ENCODE measurements around the gene C12orf56. TPM values are rescaled to one million over a fixed set of nuclear protein-coding genes. Genes with fewer than 3 reads are reported as not detected.

Gene C12orf56
- polyA plus RNA-seq, 1 donor (not counting 4 experiments of a cell fraction or from before 2014, with no cell fraction given) = 0.14 TPM

GRCh38 chr12:64403707-64404469, 13.3 kb upstream of the C12orf56 start, which contains the start of gene XPOT:
Gene XPOT, plus strand, starts transcription at chr12:64404392. Its CDS starts 5,644 bp downstream, at chr12:64410036.
- peak; percentile 83 for DNase-seq (ENCODE audit: low read depth, low spot score)
- no peaks in the 10 kb centered on the region for H4K20me1 ChIP-seq (ENCODE audit: control insufficient read depth, extremely low read depth, insufficient read depth, low read length)
- no peaks in the 10 kb centered on the region for H3K9me1 ChIP-seq (ENCODE audit: control insufficient read depth, extremely low read depth, insufficient read depth, low read length)
- H3K79me2 ChIP-seq (ENCODE audit: control insufficient read depth, insufficient read depth, low read length) = peaks cover 44% of the 10 kb centered on the region
- dilution Hi-C loops (cut with MboI; ENCODE audit: extremely low pct_ligation_motif_present, low sequenced_read_pairs) = no loop called here
- peaks cover 13% of the 10 kb centered on the region for H3K4me1 ChIP-seq (ENCODE audit: control insufficient read depth, extremely low read depth, insufficient read depth, low read length)
- H3K27me3 ChIP-seq (ENCODE audit: control insufficient read depth, extremely low read depth, insufficient read depth, low read length) = no peaks in the 10 kb centered on the region
- H3K27ac ChIP-seq (ENCODE audit: control insufficient read depth, insufficient read depth, low read length) = peak within 1 kb of the TSS; percentile 97
- FAIRE-seq = no peak
- no peaks in the 10 kb centered on the region for H3K9me3 ChIP-seq (ENCODE audit: control insufficient read depth, low read depth, low read length)
- no peaks in the 10 kb centered on the region for H3K36me3 ChIP-seq (ENCODE audit: control insufficient read depth in 2 of 2, extremely low read depth in 1 of 2, insufficient read depth in 2 of 2, low read length in 2 of 2)
- H3K4me2 ChIP-seq (ENCODE audit: control insufficient read depth, extremely low read depth, insufficient read depth, low read depth, low read length) = peak within 1 kb of the TSS; percentile 85
- peak within 1 kb of the TSS; percentile 99 for H3K9ac ChIP-seq (ENCODE audit: control insufficient read depth, extremely low read depth, insufficient read depth, low read length)
- TF ChIP-seq CTCF (optimal IDR thresholded peaks at IDR 0.05 in 1 of 3, IDR thresholded peaks at IDR 0.05 in 1 of 3, conservative IDR thresholded peaks at IDR 0.05 in 1 of 3; ENCODE audit: extremely low read depth in 1 of 3, insufficient read depth in 2 of 3, low read length in 3 of 3) (no peak), EZH2 (IDR thresholded peaks at IDR 0.05; ENCODE audit: low read length) (no peak)
- peak within 1 kb of the TSS; percentile 86 for H2AFZ ChIP-seq (ENCODE audit: control insufficient read depth, low read length)
- H3K4me3 ChIP-seq (ENCODE audit: control insufficient read depth in 2 of 3, extremely low read depth in 1 of 3, insufficient read depth in 2 of 3, low read depth in 1 of 3, low read length in 3 of 3) = peak within 1 kb of the TSS; percentile 83 to 99 (median 98)

- Histone ChIP-seq H2AFZ (ENCODE audit: control insufficient read depth, low read length) (no peak overlapping the region), H3K9ac (ENCODE audit: control insufficient read depth, extremely low read depth, insufficient read depth, low read length) (no peak overlapping the region), H3K79me2 (ENCODE audit: control insufficient read depth, insufficient read depth, low read length) (peaks cover 28% of the 10 kb centered on the region), H3K9me3 (ENCODE audit: control insufficient read depth, low read depth, low read length) (no peaks in the 10 kb centered on the region), H3K4me2 (ENCODE audit: control insufficient read depth, extremely low read depth, insufficient read depth, low read depth, low read length) (no peak overlapping the region), H3K27me3 (ENCODE audit: control insufficient read depth, extremely low read depth, insufficient read depth, low read length) (no peaks in the 10 kb centered on the region), H3K4me3 (ENCODE audit: control insufficient read depth in 2 of 3, extremely low read depth in 1 of 3, insufficient read depth in 2 of 3, low read depth in 1 of 3, low read length in 3 of 3) (no peak overlapping the region), H3K4me1 (ENCODE audit: control insufficient read depth, extremely low read depth, insufficient read depth, low read length) (peaks cover 13% of the 10 kb centered on the region), H4K20me1 (ENCODE audit: control insufficient read depth, extremely low read depth, insufficient read depth, low read length) (no peaks in the 10 kb centered on the region), H3K36me3 (ENCODE audit: control insufficient read depth in 2 of 2, extremely low read depth in 1 of 2, insufficient read depth in 2 of 2, low read length in 2 of 2) (no peaks in the 10 kb centered on the region), H3K27ac (ENCODE audit: control insufficient read depth, insufficient read depth, low read length) (no peak overlapping the region), H3K9me1 (ENCODE audit: control insufficient read depth, extremely low read depth, insufficient read depth, low read length) (no peaks in the 10 kb centered on the region)
- TF ChIP-seq EZH2 (IDR thresholded peaks at IDR 0.05; ENCODE audit: low read length) = no peak
- no peak for TF ChIP-seq CTCF (optimal IDR thresholded peaks at IDR 0.05 in 1 of 3, IDR thresholded peaks at IDR 0.05 in 1 of 3, conservative IDR thresholded peaks at IDR 0.05 in 1 of 3; ENCODE audit: extremely low read depth in 1 of 3, insufficient read depth in 2 of 3, low read length in 3 of 3)
- no peak for DNase-seq (ENCODE audit: low read depth, low spot score)
- FAIRE-seq = no peak
- dilution Hi-C loops (cut with MboI; ENCODE audit: extremely low pct_ligation_motif_present, low sequenced_read_pairs) = no loop called here
Measured at GRCh38 chr12:64402181-64402580, 11.6 kb upstream of the C12orf56 start.

All from keratinocyte (primary cell).